ENCODE results near the gene NEURL1B.
"Not testable (repeated sequence)": the region's sequence is repeated elsewhere in the genome, so short reads cannot be mapped to it uniquely, and the experiment has no call there.

Gene NEURL1B

GRCh38 chr5:172700365-172701290 lies 59.6 kb downstream of the NEURL1B start:
- DNase-seq, result no peak

GRCh38 chr5:172701291-172701656 lies 60.2 kb downstream of the NEURL1B start:
- DNase-seq, result no peak

- no peak for DNase-seq
These were observed 62.9 kb downstream of the NEURL1B start for GRCh38 chr5:172703952-172704351.

- no peak for DNase-seq
These were observed 64.6 kb downstream of the NEURL1B start for GRCh38 chr5:172705576-172706084.

GRCh38 chr5:172706796-172707195 lies 65.7 kb downstream of the NEURL1B start:
- no peak for DNase-seq

GRCh38 chr5:172707285-172708182 lies 66.5 kb downstream of the NEURL1B start:
- DNase-seq, result peak; percentile 54

- DNase-seq, result no peak
These were observed 67.1 kb downstream of the NEURL1B start for GRCh38 chr5:172708183-172708505.

GRCh38 chr5:172710676-172711075 lies 69.6 kb downstream of the NEURL1B start:
- DNase-seq, result no peak

- not testable (repeated sequence) for DNase-seq
These were observed 70.3 kb downstream of the NEURL1B start for GRCh38 chr5:172711321-172711861.

GRCh38 chr5:172712610-172713009 lies 71.5 kb downstream of the NEURL1B start:
- DNase-seq, result no peak

- peak; percentile 11 for DNase-seq
These were observed 72.2 kb downstream of the NEURL1B start for GRCh38 chr5:172713113-172713808.

GRCh38 chr5:172713809-172714490 lies 72.9 kb downstream of the NEURL1B start:
- no peak for DNase-seq

- DNase-seq, result peak; percentile 56
These were observed 73.7 kb downstream of the NEURL1B start for GRCh38 chr5:172714491-172715420.

- DNase-seq, result no peak
These were observed 74.3 kb downstream of the NEURL1B start for GRCh38 chr5:172715421-172715780.

GRCh38 chr5:172715931-172716682 lies 75.0 kb downstream of the NEURL1B start:
- DNase-seq, result no peak

GRCh38 chr5:172716796-172717313 lies 75.8 kb downstream of the NEURL1B start:
- peak; percentile 75 for DNase-seq

- no peak for DNase-seq
These were observed 76.6 kb downstream of the NEURL1B start for GRCh38 chr5:172717481-172718195.

GRCh38 chr5:172718527-172719114 lies 77.6 kb downstream of the NEURL1B start:
- DNase-seq, result no peak

- DNase-seq, result no peak
These were observed 78.1 kb downstream of the NEURL1B start for GRCh38 chr5:172719211-172719610.

All from kidney glomerular epithelial cell (primary cell).